Stomach (tissue), 9 donors: ENCODE data around the gene TYW3. TPM values are rescaled to one million over a fixed set of nuclear protein-coding genes. Genes with fewer than 3 reads are reported as not detected.

Source experiments
- DNase-seq, 2 donors: peaks; one replicate each; pipeline versions ENCODE4 v3.0.0 to v3.0.0-alpha.2; 2013 to 2019
- H3K27ac ChIP-seq, 5 donors: fragments of 200-600 bp in 4 of 5; sonication (generic) in 4 of 5; one replicate each; pipeline ENCODE4 v1.5.1; 2013 to 2019; ENCODE audit warnings: mild to moderate bottlenecking in 1 of 5, moderate library complexity in 1 of 5
- H3K27me3 ChIP-seq, 3 donors: fragments of 200-600 bp; sonication (generic); one replicate each; pipeline ENCODE4 v1.5.1; 2017 to 2019; ENCODE audit warnings: mixed run types in 1 of 3
- H3K36me3 ChIP-seq, 4 donors: fragments of 200-600 bp; sonication (generic); 1 replicate in 3 of 4; 2 replicates in 1 of 4; pipeline ENCODE4 v1.5.1; 2016 to 2019
- H3K4me1 ChIP-seq, 4 donors: fragments of 200-600 bp; sonication (generic); one replicate each; pipeline ENCODE4 v1.5.1; 2016 to 2019
- H3K4me3 ChIP-seq, 4 donors: fragments of 200-600 bp; sonication (generic) in 3 of 4; one replicate each; pipeline ENCODE4 v1.5.1; 2016 to 2019; ENCODE audit warnings: mild to moderate bottlenecking in 1 of 4
- H3K9me3 ChIP-seq, 4 donors: fragments of 200-600 bp; sonication (generic); one replicate each; pipeline ENCODE4 v1.5.1; 2016 to 2019
- EP300 ChIP-seq: sonication (generic); formaldehyde crosslinking; IDR thresholded peaks from one replicate; pipeline ENCODE4 v1.6.1; 2017; ENCODE audit warnings: antibody characterized with exemption
- POLR2A ChIP-seq, 4 donors: fragments of 450-650 bp; IDR thresholded peaks; one replicate each; pipeline ENCODE4 v1.6.1; 2016; ENCODE audit warnings: antibody characterized with exemption in 4 of 4, control low read depth in 2 of 4, mild to moderate bottlenecking in 1 of 4, moderate library complexity in 1 of 4
- POLR2AphosphoS5 ChIP-seq, 3 donors: sonication (generic); formaldehyde crosslinking; IDR thresholded peaks; one replicate each; pipeline ENCODE4 v1.6.1; 2016; ENCODE audit warnings: antibody characterized with exemption in 3 of 3
- WGBS, 5 donors: extraction: QIAGEN DNeasy Blood & Tissue Kit in 3 of 5; methylation state at CpG; one replicate each; pipeline versions ENCODE4 v1.1.5 to v1.1.7; 2013 to 2018; 5-methylcytosine and 5-hydroxymethylcytosine counted together
- intact Hi-C: fragments of 100-400 bp; cut with DNase I; formaldehyde crosslinking; loops from one replicate; pipeline ENCODE4 v1.15.1; 2023; ENCODE audit warnings: low total_unique reads
- polyA plus RNA-seq, 3 donors: library from polyadenylated mRNA; stranded (reverse); fragments of 200-250 nt; gene quantifications; one replicate each; pipeline ENCODE4 v1.2.3, GENCODE V29; 2013
- total RNA-seq, 5 donors: library from RNA; depleted of rRNA; stranded (reverse); fragments of >200 nt; gene quantifications; one replicate each; pipeline versions ENCODE4 v1.1.0 to v1.2.3, GENCODE V29; 2014 to 2016
- TF ChIP-seq, protein P1 (sequence below), 7 experiments: fragments of 450-650 bp in 4 of 7; fragments of 200-600 bp in 3 of 7; sonication (generic) in 3 of 7; IDR thresholded peaks; one replicate each; pipeline ENCODE4 v1.5.1; 2016 to 2019; ENCODE audit warnings: antibody characterized with exemption in 7 of 7, control low read depth in 2 of 7, mild to moderate bottlenecking in 1 of 7
- donor health status: healthy with polysubstance abuse.
- donor health status: Bipolar disorder and iron deficiency.
- donor health status: healthy.

TYW3 gene
- total and polyA plus RNA-seq, 8 donors, result 2.3 to 24.0 (median 16.9) TPM

DNA sequence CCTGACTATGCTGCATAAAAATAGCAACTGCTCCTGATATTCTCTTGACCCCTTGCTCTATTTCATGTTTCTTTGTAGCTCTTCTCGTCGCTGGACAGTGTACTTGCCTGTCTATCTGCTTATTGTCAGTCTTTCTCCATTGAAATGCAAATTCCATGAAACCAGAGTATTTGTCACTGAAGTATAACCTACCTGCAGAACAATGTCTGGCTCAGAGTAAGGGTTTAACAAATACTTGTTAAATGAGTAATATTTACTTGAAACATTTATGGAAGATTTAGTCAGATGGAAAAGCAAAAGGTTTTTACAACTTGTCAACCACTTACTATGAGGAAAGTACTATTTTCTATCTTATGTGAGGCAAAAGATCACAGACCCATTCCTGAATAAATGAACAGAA, 39.5 kb upstream of the TYW3 start:
- no peak overlapping the region for H3K4me3 ChIP-seq
- H3K4me1 ChIP-seq, result peaks cover 0 to 19% (median 4%) of the 10 kb centered on the region in 4 donors
- no peaks in the 10 kb centered on the region for H3K9me3 ChIP-seq
- H3K27ac ChIP-seq, result no peak overlapping the region
- intact Hi-C loops, result no loop called here
- H3K27me3 ChIP-seq, result no peaks in the 10 kb centered on the region
- no peak for DNase-seq
- no peak for TF ChIP-seq POLR2AphosphoS5 (IDR thresholded peaks at IDR 0.05)
- TF ChIP-seq EP300, result no peak
- TF ChIP-seq, protein P1, sequence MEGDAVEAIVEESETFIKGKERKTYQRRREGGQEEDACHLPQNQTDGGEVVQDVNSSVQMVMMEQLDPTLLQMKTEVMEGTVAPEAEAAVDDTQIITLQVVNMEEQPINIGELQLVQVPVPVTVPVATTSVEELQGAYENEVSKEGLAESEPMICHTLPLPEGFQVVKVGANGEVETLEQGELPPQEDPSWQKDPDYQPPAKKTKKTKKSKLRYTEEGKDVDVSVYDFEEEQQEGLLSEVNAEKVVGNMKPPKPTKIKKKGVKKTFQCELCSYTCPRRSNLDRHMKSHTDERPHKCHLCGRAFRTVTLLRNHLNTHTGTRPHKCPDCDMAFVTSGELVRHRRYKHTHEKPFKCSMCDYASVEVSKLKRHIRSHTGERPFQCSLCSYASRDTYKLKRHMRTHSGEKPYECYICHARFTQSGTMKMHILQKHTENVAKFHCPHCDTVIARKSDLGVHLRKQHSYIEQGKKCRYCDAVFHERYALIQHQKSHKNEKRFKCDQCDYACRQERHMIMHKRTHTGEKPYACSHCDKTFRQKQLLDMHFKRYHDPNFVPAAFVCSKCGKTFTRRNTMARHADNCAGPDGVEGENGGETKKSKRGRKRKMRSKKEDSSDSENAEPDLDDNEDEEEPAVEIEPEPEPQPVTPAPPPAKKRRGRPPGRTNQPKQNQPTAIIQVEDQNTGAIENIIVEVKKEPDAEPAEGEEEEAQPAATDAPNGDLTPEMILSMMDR (IDR thresholded peaks at IDR 0.05), result no peak
- no peak for TF ChIP-seq POLR2A (IDR thresholded peaks at IDR 0.05)
- H3K36me3 ChIP-seq, result no peaks in the 10 kb centered on the region
- 71 to 84% (median 80%) methylated on average over 2 of the region's 2 CpGs for WGBS, 5 donors

DNA sequence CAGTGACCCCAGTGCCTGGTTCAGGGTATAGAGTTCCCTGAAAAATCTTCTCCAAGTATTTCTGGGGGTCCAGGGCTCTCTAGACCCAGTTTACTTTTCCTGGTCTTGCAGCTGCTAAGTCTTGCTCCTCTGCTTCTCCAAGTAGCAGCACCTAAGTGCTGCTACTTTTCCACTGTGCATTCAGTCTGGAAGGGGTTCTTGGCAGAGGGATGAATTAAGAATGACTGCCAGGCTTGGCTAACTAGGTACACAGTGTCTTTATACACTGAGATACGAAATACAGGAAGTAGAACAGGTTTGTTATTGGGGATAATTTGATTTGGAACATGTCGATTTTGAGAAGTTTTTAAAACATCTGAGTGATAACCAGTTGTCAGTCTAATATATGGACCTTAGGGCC, 35.1 kb upstream of the TYW3 start:
- no peak overlapping the region for H3K27ac ChIP-seq
- peaks cover 0 to 21% (median 9%) of the 10 kb centered on the region in 4 donors for H3K36me3 ChIP-seq
- no peaks in the 10 kb centered on the region for H3K27me3 ChIP-seq
- intact Hi-C loops, result no loop called here
- H3K4me1 ChIP-seq, result peaks cover 0 to 13% (median 0%) of the 10 kb centered on the region in 4 donors
- TF ChIP-seq, protein P1 (IDR thresholded peaks at IDR 0.05), result no peak
- TF ChIP-seq POLR2A (IDR thresholded peaks at IDR 0.05) (no peak), EP300 (no peak), POLR2AphosphoS5 (IDR thresholded peaks at IDR 0.05) (no peak)
- 23 to 58% (median 41%) methylated on average over 2 of the region's 2 CpGs for WGBS, 5 donors
- no peak overlapping the region for H3K4me3 ChIP-seq
- no peaks in the 10 kb centered on the region for H3K9me3 ChIP-seq
- no peak for DNase-seq

DNA sequence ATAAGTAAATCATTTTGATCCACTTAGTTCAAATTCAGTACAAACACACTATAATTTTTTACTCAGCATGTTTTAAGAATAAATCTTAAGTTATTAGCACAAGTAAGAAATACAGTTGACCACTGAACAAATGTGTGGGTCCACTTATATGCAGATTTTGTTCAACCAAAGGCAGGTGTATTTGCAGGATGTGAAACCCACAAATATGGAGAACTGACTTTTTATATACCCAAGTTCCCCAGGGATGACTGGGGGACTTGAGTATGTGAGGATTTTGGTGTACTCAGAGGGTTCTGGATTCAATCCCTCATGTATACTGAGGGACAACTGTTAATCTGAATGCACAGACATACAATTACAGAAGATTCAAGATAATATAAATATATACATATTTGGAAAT, 33.6 kb upstream of the TYW3 start:
- Histone ChIP-seq H3K27me3 (no peaks in the 10 kb centered on the region), H3K27ac (no peak overlapping the region), H3K4me1 (peaks cover 0 to 13% (median 0%) of the 10 kb centered on the region in 4 donors), H3K9me3 (no peaks in the 10 kb centered on the region), H3K4me3 (no peak overlapping the region), H3K36me3 (peaks cover 0 to 36% (median 24%) of the 10 kb centered on the region in 4 donors)
- TF ChIP-seq POLR2AphosphoS5 (IDR thresholded peaks at IDR 0.05), result no peak
- no peak for TF ChIP-seq POLR2A (IDR thresholded peaks at IDR 0.05)
- TF ChIP-seq EP300, result no peak
- TF ChIP-seq, protein P1 (IDR thresholded peaks at IDR 0.05), result no peak
- intact Hi-C loops, result no loop called here
- DNase-seq, result no peak

DNA sequence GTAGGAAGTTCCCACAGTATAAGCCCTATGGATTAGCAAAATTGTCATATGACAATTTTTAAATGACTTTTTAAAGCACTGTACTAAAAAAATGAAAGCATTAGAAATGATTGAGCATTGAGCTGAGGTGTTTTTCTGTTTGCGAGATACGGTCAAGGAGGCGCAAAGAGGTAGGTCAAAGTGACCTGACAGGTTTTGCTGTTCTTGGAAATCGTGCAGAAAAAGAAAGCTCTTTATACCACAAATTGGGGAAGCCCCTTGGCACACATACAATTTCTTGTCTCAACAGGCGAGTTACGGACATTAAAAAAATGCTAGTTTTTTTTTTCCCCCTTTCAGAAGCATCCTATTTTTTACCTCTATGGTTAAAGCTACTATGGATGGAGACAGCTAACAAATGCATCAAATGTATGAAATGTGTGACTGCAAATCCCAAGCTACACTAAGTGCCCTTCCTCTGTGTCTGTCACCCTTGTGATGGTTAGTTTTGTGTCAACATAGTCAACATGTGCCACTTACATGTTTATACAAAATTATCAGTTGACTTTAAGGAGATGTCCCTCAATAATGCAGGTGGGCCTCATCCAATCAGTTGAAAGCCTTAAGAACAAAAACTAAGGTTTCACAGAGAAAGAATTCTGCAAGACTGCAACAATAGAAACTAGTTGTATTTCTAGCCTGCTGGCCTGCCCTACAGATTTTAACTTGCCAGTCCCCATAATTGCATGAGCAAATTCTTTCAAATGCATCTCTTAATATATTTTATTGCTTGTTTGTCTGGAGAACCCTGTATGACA, 29.4 kb upstream of the TYW3 start:
- DNase-seq, result no peak
- H3K27ac ChIP-seq, result no peak overlapping the region

More for the DNA sequence above, 29.4 kb upstream of the TYW3 start:
- no peaks in the 10 kb centered on the region for H3K9me3 ChIP-seq
- H3K36me3 ChIP-seq, result peaks cover 13 to 78% (median 64%) of the 10 kb centered on the region in 4 donors
- intact Hi-C loops, result no loop called here
- WGBS, 5 donors, result 80 to 94% (median 89%) methylated on average over 6 of the region's 6 CpGs
- TF ChIP-seq POLR2AphosphoS5 (IDR thresholded peaks at IDR 0.05), result no peak
- TF ChIP-seq, protein P1 (IDR thresholded peaks at IDR 0.05), result no peak
- no peak for TF ChIP-seq EP300
- no peak for TF ChIP-seq POLR2A (IDR thresholded peaks at IDR 0.05)
- peaks cover 0 to 2% (median 0%) of the 10 kb centered on the region in 4 donors for H3K4me1 ChIP-seq
- H3K27me3 ChIP-seq, result no peaks in the 10 kb centered on the region
- no peak overlapping the region for H3K4me3 ChIP-seq
